Islet precursor cell (in vitro differentiated cells): ENCODE measurements around the gene SSBP1.
A peak's percentile ranks its signal among the peaks of the same experiment; 100 is the strongest.
"Not testable (repeated sequence)": the region's sequence is repeated elsewhere in the genome, so short reads cannot be mapped to it uniquely, and the experiment has no call there.

ENCODE experiments used
- DNase-seq: peaks from one replicate; pipeline ENCODE4 v3.0.0-alpha.2; 2018

Gene SSBP1, protein sequence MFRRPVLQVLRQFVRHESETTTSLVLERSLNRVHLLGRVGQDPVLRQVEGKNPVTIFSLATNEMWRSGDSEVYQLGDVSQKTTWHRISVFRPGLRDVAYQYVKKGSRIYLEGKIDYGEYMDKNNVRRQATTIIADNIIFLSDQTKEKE

DNA sequence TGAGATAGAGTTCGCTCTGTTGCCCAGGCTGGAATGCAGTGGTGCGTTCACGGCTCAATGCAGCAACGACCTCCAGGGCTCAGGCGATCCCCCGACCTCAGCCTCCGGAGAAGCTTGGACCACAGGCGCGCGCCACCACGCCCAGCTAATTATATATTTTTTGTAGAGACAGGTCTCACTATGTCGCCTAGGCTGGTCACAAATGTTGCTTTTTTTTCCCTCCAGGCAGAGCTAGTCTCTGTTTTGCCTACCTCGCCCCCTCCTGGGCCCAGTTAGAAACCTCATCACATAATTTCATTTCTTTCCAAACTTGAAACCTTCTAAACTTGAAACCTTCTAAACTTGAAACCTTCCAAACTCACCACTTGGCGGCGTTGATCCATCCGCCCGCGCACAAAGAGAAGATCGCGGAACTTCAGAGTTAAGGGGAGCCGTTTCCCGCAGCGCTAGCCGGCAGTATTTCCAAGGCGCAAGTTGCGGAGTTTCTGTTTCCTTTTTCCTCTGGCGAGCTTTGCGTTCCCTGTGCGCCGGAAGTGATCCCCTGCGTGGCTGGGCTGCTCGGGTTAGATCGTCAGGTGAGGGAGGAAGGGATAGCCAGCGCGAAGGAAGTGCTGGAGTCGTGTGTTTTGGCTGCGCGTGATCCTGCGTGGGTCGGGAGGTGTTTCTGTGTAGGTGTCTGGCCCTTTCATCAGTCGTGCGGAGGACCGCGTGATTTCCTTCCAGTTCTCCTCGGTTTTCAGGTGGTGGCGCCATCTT is at the start of gene SSBP1:
SSBP1 (plus strand) TSS at position 523 of the 756 bp plus-strand sequence. CDS start 809 bp downstream, outside the sequence.
- peak; percentile 96 for DNase-seq

DNA sequence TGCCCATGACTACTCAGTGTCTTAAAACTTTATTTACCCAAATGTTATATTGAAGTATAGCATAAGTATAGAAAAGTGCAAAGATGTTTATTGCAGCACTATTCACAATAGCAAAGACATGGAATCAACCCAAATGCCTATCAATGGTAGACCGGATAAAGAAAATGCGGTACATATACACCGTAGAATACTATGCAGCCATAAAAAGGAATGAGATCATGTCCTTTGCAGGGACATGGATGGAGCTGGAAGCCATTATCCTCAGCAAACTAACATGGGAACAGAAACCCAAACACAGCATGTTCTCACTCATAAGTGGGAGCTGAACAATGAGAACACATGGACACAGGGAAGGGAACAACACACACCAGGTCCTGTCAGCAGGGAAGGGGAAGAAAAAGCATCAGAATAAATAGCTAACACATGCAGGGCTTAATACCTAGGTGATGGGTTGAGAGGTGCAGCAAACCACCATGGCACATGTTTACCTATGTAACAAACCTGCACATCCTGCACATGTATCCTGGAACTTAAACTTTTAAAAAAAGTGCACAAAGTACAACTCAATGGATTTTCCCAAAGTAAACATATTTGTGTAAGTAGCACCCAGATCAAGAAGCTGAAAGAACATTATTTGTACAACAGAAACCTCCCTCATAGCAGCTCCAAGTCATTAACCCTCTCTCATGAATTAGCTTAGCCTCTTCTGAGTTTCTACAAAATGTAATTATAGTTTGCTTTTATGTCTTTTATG is 48.9 kb upstream of the SSBP1 start:
- DNase-seq = not testable (repeated sequence)

- no peak for DNase-seq
Observed at GRCh38 chr7:141691540-141691939, 46.6 kb upstream of the SSBP1 start.

GRCh38 chr7:141691961-141692360 is 46.2 kb upstream of the SSBP1 start:
- DNase-seq = no peak

DNA sequence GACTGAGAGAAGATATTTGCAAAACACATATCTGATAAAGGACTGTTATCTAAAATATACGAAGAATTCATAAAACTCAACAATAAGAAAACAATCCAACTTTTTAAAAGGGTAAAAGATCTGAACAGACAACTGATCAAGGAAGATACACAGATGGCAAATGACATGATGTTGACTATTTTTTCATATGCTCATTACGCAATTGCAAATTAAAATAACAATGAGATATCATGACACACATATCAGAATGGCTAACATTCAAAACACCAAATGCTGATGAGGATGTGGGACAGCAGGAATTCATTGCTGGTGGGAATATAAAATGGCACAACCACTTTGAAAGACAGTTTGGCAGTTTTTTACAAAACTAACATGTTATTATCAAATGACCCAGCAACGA is 45.1 kb upstream of the SSBP1 start:
- no peak for DNase-seq

DNA sequence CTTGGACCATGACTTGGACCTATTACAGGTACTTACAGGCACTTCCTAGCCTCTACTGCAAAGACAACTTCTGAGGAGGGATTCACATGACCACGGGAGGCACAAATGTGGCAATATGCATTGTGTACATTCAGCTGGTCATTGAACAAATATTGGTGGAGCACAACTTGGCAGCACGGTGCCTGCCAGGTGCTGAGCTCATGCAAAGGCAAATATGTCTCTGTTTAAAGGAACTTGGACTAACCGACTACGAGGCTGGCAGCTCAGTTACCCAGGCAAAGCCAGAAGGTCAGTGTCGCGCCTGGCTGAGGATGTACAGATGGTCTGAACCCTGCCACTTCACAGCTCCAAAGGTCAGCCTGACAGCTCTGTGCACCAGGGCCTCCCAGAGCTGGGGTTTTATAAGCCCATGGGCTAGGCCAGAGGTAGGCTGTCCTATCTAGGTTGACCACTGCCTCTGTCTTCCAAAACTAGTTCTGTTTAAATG is 42.3 kb upstream of the SSBP1 start:
- no peak for DNase-seq

GRCh38 chr7:141696348-141696747 is 41.8 kb upstream of the SSBP1 start:
- no peak for DNase-seq

GRCh38 chr7:141697211-141697871 is 40.8 kb upstream of the SSBP1 start:
- DNase-seq = no peak

GRCh38 chr7:141698247-141699015 is 39.7 kb upstream of the SSBP1 start:
- no peak for DNase-seq

GRCh38 chr7:141699860-141700259 is 38.3 kb upstream of the SSBP1 start:
- DNase-seq = no peak

DNA sequence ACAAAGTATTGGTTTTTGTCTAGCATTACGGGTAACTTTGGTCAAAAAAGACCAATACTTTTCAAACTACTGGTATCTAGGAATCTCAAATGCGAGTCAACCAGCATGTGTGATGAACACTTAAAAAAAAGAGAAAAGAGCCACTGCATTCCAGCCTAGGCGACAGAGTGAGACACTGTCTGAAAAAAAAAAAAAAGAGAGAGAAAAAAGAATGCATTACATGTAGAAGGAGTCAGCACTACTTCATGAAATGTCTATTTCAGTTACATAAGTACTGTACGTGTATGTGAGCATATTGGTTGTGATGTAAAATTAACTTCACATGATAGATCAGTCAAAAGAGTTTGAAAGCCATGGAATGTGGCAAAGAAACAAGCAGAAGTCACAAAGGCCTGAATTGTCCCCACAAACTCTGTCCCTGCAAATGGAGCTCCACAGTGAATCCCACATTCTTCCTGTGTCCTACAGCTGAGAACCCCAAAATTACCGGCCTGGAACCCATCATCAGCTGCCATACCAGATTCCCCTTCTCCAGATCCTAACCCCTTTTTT is 37.8 kb upstream of the SSBP1 start:
- no peak for DNase-seq

DNA sequence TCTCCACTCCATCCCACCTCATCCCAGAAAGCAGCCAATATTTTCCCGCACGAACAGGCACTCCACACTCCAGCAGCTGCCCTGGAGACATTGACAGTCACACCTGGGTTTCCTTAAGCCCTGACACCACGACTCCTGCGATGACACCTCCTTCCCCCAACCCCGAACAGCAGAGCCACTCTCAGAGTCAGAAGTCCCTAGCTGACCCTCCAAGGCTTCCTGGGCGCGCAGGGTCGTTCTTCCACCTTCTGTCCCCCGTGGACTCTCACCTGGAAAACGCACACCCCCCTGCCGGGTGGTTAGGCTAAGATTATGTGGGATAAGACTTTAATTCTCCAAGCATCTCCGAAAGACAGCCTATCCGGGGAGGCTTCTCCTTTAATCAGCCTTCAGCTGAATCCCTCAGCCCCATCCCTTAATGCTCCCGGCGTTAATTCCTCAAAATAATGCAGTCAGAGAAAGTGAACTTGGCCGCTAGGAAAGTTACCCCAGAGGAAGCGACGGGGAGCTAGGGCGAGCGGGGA is 37.2 kb upstream of the SSBP1 start:
- DNase-seq = peak; percentile 59

- DNase-seq = peak; percentile 69
Observed at GRCh38 chr7:141701489-141702046, 36.6 kb upstream of the SSBP1 start.

- DNase-seq = peak; percentile 66
Observed at GRCh38 chr7:141702047-141702567, 36.1 kb upstream of the SSBP1 start, which contains the start of gene DENND11. Gene DENND11 (minus strand): TSS chr7:141702166. CDS start chr7:141702153, 13 bp downstream.

GRCh38 chr7:141702892-141703291 is 35.3 kb upstream of the SSBP1 start:
- DNase-seq = no peak

- no peak for DNase-seq
Observed at GRCh38 chr7:141704112-141704511, 34.0 kb upstream of the SSBP1 start.

DNA sequence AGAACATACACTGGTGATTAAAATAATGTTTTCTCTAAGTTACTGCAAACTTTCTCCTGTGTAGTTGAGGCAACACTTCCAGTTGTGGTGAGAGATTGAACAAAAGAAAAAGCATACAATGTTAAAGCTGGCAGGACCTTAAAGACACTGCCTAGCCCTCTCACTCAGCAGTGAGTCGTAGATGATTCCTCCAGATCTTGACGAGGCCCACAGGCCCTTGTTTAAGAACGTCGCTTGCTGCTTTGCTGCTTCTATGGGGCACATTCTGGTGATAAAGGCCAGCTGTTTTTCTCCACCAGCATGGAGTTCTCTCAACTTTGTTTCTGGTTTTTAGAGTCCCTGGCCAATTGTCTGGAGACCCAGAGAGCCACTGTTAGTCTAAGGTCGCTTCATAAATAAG is 33.4 kb upstream of the SSBP1 start:
- DNase-seq = no peak

DNA sequence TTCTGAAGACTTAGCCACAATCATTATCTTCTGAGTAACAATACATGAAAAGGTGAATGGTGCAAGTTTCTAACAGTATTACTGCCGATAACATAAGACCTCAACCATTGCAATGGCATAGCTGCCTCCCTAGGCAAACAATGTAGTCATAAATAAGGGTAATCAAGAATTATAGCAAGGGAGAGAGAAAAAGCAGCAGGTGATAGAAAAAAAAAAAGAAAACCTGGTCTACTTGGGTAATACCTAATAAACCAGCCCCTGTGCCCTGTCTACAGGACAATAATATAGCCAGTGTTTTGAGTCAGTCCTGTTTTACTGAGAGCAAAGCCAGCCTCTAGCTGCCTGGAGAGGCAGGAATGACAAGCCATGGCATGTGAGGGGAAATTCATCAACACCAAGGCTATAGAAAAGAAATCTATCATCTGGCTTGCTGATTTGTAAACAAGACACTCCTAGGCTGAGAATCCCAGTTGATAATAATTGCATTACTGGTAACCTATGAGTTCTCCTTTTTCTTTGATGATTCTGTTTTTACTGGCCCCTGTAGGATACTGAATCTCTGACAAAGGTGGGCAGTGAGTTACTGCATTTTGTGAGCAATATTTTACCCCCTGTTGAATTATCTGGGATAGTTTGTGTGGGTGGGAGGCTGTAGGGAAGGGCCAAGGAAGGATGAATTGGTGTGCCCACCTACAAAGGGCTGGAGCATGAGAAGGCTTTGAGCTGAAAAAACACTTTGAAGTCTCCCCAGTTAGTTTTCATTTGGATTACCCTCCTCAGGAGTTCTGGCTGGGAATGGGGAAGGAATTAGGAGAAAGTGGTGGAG is 31.7 kb upstream of the SSBP1 start:
- DNase-seq = no peak

- DNase-seq = no peak
Observed at GRCh38 chr7:141708351-141708750, 29.8 kb upstream of the SSBP1 start, which contains the start of gene WEE2. Gene WEE2 (plus strand): TSS chr7:141708353. CDS start chr7:141708759, 406 bp downstream.

GRCh38 chr7:141709318-141709717 is 28.8 kb upstream of the SSBP1 start:
- no peak for DNase-seq
